ENCODE measurements around the gene RLN3.
"Not testable (repeated sequence)": the region's sequence is repeated elsewhere in the genome, so short reads cannot be mapped to it uniquely, and the experiment has no call there.

Gene RLN3

GRCh38 chr19:13995017-13995728 lies 32.8 kb upstream of the RLN3 start:
- DNase-seq (ENCODE audit: low read depth in 2 of 2), result no peak

DNA sequence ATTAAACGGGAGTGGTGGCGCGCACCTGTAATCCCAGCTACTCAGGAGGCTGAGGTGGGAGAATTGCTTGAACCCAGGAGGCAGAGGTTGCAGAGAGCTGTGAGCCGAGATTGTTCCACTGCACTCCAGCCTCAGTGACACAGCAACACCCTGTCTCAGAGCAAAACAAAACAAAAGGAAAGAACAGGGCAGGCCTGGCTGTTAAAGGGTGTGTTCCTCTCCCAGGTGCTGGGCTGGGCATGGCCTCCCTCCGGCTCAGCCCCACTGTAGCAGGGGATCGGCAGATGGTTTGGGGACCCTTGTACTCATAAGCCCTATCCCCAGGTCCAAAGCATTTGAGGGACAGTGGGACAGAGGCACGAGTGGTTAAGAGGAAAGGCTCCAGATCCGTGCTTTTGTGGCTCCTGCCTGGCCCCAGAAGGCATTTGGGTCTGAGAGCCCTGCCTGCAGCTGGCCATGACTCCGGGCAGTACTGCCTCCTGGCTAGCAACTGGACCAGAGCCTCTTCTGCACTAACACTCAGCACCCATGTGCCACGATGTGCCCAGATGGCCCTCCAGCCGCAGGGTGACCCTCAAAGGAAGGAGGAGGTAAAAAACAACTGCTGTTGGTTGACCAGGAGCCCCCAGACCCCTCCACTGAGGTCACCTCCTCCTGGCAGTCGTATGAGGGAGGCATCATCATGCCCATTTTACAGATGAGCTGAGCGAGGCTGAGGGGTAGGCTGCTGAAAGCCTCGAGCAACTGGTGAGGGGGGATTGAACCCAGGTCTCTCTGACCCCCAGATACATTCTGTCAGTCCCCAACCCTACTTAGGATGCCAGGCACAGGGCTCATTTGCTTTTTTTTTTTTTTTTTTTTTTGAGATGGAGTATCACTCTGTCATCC lies 31.8 kb upstream of the RLN3 start:
- DNase-seq (ENCODE audit: low read depth in 2 of 2), result no peak

DNA sequence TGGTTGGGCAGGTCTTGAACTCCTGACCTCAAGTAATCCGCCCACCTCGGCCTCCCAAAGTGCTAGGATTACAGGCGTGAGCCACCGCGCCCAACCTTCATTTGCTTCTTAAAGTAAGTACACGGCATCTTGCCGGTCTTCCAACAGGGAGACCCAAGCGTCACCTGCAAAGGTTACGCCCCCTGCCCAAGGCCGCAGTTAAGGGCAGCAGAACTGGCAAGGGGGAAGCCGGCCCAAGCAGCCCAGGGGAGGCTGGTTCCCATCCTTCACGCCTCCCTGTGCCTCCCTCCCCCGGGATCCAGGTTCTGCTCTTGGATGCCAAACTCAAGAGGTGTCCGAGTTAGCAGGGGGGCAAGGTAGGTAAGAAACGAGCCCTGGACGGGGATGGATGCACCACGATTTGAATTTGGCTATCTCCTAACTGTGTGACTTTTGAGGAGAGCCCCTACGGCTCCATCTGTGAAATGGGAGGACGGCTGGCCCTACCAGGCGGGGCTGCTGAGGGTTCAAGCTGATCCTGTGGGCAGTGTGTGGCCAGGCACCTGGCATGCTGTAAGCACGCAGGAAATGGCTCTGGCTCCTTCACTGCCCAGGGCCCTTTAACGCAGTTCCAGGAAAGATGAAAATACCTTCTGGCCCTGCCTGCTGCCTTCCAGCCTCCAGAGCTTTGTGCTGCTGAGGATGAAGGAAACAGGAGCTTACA lies 30.9 kb upstream of the RLN3 start:
- DNase-seq (ENCODE audit: low read depth in 2 of 2), result no peak

DNA sequence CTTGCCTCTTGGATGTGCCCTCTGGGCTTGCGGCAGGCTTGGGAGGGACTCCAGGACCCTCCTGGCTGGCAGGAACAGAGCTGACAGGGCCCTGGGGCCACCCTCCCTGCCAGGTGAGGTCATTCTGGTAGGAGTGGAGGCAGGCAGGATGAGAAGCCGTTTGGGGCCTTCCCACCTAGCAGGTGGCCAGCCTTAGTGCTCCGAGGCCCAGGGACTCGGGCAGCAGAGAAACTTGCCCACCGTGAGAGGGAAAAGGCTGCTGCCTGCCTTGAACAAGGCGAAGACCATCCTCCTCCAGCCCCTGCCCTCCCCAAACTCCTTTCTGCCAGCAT lies 30.4 kb upstream of the RLN3 start:
- DNase-seq (ENCODE audit: low read depth in 2 of 2), result no peak

- DNase-seq (ENCODE audit: low read depth in 2 of 2), result no peak
Observed at GRCh38 chr19:13998426-13998825, 29.5 kb upstream of the RLN3 start.

DNA sequence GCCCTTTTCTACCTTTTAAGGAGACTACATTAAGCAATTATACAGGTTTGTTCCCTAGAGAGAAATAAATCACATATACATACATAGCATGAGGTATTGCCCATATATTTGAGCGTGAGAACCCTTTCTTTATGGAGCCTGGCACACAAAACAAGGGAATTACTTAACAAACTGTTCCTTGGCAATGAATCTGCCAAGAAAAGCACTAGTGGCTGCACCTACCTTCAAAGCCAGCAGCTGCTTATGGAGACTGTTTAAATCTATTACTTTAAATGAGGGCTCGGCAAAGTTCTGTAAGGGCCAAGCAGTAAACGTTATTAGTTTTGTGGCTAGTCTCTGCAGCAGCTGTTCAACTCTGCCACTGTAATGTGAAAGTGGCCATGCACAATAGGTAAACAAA lies 28.9 kb upstream of the RLN3 start:
- DNase-seq (ENCODE audit: low read depth in 2 of 2), result no peak

GRCh38 chr19:14000691-14001375 lies 27.1 kb upstream of the RLN3 start:
- no peak for DNase-seq (ENCODE audit: low read depth in 2 of 2)

DNA sequence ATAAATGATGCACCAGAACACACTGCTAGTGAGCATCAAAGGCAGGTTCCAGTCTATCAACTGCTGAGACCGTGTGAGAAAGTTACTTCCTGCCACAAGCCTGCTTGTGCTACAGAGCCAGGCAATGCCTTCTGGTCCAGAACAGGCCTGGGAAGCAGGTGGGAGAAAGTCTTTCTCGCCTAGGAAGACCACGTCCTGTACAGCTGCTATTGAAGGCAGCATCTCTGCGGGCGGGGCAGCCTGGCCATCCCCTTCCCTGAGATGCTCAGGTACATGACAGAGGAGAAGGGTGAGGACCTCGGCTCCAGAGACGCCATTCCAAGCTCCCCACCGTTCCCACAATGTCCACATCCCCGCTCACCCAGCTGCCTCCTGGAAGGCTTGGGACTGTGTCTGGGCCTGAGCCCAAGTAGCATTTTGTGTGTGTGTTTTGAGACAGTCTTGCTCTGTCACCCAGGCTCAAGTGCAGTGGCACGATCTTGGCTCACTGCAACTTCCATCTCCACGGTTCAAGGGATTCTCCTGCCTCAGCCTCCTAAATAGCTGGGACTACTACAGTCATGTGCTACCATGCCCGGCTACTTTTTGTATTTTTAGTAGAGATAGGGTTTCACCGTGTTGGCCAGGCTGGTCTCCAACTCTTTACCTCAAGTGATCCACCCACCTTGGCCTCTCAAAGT lies 25.2 kb upstream of the RLN3 start:
- DNase-seq (ENCODE audit: low read depth in 2 of 2), result no peak

GRCh38 chr19:14003251-14004055 lies 24.5 kb upstream of the RLN3 start:
- no peak for DNase-seq (ENCODE audit: low read depth in 2 of 2)

DNA sequence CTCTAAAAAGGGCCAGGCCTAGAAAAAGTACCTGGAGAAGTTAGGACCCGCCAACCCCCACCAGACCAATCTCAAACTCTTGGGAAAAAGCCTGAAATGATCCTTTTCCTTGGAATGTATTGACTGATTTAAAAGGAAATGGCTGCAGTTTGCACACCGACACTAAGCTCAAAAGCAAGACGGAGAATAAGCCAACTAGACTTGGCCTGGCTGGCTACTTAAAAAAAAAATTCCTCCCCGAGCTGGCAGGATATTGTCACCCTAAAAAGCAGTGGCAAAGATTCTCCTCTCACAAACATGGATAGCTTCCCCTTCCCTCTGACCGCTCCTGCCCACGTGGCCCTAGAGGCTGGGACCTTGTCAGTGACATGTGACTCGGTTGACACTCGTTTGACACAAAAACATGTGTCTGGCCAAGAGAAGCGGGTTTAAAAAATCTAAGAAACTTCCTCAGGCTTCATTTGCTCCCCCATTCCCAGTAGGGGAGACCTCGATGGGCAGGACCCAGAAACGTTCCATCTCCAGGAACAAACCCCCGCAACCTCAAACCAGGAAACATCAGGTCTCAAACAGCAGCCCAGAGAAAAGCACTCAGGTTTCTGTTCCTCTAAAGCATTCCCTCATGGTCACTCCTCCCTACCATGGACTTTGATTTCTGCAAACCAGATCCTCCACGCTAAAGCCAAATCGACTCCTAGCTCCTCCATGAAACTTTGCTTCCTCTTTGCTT lies 23.2 kb upstream of the RLN3 start:
- DNase-seq (ENCODE audit: low read depth in 2 of 2), result no peak

- peak; percentile 84 to 89 for DNase-seq (ENCODE audit: low read depth in 2 of 2)
Observed at GRCh38 chr19:14005349-14006084, 22.4 kb upstream of the RLN3 start.

DNA sequence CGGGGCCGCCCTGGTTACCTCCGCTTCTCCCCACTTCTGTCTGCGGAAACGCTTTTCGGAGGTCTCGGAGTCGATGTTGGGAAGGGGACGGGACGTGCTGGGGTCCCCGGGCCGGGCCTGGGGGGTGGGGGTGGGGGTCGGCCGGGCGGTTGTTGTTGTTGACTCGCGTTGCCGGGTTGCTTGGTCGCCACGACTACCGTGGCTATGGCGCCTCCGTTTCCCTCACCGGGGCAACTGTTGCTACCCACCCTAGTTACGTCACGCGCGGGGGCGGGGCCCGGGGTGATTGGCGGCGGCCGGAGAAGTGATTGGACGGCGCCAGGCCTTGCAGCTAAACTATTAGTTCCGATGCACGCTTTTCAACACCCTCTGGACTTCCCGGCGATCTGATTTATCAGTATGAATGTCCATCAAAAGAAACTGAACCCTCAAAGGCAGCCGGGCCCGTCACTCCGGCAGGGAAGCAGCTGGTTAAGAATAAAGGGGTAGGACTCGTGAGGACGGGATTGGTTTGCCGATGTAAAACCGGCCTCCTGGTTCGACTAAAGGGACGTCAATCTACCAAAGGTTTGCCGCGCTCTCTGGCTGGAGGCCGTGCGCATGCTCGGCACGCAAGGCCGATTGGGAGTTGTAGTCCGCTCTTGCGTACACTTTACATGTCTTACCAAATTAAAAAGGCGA lies 21.7 kb upstream of the RLN3 start, which contains the start of gene RFX1:
RFX1 (minus strand) TSS at position 236 of the 681 bp plus-strand sequence. CDS start 12,477 bp downstream, outside the sequence.
- DNase-seq (ENCODE audit: low read depth in 2 of 2), result peak; percentile 100

GRCh38 chr19:14006766-14007562 lies 21.0 kb upstream of the RLN3 start:
- peak in 1 of 2 donors; percentile 62 for DNase-seq (ENCODE audit: low read depth in 2 of 2)

DNA sequence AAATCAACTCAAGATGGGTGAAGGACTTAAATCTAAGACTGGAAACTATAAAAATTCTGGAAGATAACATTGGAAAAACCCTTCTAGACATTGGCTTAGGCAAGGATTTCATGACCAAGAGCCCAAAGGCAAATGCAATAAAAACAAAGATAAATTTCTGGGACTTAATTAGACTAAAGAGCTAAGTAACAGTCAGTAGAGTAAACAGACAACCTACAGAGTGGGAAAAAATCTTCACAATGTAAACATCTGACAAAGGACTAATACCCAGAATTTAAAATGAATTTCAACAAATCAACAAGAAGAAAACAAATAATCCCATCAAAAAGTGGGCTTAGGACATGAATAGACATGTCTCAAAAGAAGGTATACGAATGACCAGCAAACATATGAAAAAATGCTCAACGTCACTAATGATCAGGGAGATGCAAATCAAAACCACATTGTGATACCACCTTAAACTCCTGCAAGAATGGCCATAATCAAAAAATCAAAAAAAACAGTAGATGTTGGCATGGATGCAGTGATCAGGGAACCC lies 15.5 kb upstream of the RLN3 start:
- no peak for DNase-seq (ENCODE audit: low read depth in 2 of 2)

- DNase-seq (ENCODE audit: low read depth in 2 of 2), result no peak
Observed at GRCh38 chr19:14015524-14016035, 12.4 kb upstream of the RLN3 start.

DNA sequence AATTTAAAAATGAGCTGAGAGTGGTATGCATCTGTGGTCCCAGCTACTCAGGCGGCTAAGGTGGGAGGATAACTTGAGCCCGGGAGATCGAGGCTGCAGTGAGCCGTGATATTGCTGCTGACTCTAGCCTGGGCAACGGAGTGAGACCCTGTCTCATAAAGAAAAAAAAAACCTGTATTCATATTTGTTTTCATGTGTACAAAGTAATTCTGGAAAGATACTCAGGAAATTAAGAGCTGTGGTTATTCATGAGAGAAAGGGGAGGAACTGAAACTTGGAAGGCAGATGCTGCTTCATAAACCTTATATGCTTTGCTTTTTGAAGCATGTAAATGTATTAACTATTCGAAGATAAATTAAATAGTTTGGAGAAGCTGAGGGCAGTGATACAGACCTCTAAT lies 8.8 kb upstream of the RLN3 start:
- DNase-seq (ENCODE audit: low read depth in 2 of 2), result no peak

GRCh38 chr19:14019739-14020138 lies 8.2 kb upstream of the RLN3 start:
- not testable (repeated sequence) for DNase-seq (ENCODE audit: low read depth in 2 of 2)
